ENCODE data around the gene CSTF1.

GRCh38 chr20:56442389-56443365 is 50.2 kb downstream of the CSTF1 start:
- TF ChIP-seq, protein P1, sequence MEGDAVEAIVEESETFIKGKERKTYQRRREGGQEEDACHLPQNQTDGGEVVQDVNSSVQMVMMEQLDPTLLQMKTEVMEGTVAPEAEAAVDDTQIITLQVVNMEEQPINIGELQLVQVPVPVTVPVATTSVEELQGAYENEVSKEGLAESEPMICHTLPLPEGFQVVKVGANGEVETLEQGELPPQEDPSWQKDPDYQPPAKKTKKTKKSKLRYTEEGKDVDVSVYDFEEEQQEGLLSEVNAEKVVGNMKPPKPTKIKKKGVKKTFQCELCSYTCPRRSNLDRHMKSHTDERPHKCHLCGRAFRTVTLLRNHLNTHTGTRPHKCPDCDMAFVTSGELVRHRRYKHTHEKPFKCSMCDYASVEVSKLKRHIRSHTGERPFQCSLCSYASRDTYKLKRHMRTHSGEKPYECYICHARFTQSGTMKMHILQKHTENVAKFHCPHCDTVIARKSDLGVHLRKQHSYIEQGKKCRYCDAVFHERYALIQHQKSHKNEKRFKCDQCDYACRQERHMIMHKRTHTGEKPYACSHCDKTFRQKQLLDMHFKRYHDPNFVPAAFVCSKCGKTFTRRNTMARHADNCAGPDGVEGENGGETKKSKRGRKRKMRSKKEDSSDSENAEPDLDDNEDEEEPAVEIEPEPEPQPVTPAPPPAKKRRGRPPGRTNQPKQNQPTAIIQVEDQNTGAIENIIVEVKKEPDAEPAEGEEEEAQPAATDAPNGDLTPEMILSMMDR (IDR thresholded peaks at IDR 0.05; ENCODE audit: extremely low read depth in 1 of 2, insufficient read depth in 1 of 2, low read depth in 1 of 2, low read length in 2 of 2) = no peak
- no peak for TF ChIP-seq JUN (IDR thresholded peaks at IDR 0.05; ENCODE audit: borderline replicate concordance, insufficient read depth, insufficient read length, low read depth)
- no peak for TF ChIP-seq POLR2A (IDR thresholded peaks at IDR 0.05; ENCODE audit: low read depth, low read length)
- no peak for TF ChIP-seq EZH2 (IDR thresholded peaks at IDR 0.05; ENCODE audit: borderline replicate concordance, low read depth, low read length, severe bottlenecking)
